ENCODE measurements around the gene RHOJ.
"Not testable (repeated sequence)": the region's sequence is repeated elsewhere in the genome, so short reads cannot be mapped to it uniquely, and the experiment has no call there.

The RHOJ gene

DNA sequence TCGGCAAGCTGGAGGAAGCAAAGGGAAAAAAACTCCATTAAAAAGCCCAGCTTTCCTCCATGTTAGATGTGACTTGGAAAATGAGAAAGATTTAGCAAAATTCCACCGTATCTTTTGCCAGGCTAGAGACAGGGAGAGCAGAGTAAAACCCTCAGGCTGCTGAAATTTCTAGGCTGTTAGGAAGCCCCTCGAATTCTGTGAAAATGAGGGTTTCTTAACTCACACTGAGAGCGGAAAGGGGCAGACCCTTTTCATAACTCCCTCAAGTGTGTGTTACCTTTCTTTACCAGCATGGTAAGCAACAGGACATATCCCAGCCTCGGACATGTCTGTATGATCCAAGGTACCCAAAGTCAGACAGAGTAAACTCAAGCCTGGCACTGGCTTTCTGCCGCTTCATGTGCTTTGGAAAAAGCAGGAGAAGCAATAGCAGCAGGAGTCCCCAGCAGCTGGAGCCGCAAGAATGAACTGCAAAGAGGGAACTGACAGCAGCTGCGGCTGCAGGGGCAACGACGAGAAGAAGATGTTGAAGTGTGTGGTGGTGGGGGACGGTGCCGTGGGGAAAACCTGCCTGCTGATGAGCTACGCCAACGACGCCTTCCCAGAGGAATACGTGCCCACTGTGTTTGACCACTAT lies at the start of gene RHOJ:
TSS of gene RHOJ (plus strand) at position 37 of the 637 bp plus-strand sequence. CDS start at position 464, 427 bp downstream.
- DNase-seq, result peak in 41 of 58 donors; percentile 3 to 50 (median 19)

DNA sequence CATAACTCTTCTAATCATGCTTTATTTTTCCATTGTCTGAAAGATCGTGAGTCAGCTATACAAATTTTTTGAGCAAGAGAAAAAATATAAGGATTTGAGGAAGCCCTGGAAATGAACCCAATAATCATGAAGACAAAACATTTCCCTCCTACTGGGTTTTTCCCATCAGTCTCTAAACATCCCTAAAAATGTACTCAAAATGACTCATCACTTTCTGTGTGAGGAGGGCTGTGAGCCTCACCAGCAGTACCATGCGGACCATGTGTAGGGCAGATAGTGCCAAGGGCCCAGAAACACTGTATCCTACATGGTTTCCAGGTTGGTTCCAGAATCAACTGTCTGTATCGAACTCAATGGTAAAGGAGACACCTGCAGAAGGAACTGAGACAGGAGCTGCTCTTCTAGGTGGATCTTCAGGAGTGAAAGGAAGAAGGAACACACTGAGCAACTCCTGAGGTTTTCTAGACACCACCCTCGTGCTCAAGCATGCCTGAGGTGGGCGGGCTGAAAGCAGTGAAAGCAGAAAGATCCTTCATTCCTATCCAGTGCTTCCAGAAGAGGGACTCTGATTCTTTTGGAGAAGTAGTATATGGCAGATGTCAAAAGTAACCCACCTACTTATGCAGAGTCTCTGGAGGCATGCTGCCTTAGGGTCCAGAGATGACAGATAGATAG lies 48.6 kb upstream of the RHOJ start:
- no peak for DNase-seq

DNA sequence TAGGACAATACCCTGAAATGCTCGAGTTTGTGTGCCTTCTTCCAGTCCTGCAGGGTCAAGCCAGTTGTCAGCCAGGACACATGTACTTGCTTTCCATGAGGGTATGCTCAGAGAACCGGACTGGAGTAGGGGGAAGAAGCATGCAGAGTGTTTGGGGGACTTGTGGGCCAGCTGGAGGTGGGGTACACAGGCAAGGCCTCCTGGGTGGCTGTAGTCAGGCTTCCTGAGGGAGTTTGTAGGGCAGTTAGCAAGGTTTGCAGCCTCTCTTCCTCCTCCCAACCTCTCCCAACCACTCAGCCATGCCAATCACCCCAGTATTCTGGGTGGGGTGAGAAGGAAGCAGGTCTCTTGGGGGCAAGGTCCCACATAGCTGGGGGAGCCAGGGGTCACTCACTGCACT lies 47.0 kb upstream of the RHOJ start:
- no peak for DNase-seq

DNA sequence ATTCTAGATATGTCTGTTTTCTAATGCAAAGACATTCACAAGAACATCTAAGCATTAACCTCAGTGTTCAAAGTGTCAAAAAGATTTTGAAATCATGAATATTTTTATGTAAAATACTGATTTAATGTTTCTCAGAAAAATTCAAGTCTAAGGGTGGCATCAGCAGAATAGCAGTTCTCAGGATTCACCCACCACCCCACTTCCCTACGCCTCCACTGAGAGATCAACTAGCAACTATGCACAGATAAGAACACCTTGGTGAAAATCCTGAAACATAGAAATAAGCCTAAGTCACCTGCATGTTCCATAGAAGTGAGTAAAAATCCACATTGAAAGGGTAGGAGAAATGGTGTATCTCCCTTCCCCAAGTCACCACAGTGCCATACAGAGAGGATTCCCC lies 40.9 kb upstream of the RHOJ start:
- peak in 1 of 58 donors; percentile 1 for DNase-seq

DNA sequence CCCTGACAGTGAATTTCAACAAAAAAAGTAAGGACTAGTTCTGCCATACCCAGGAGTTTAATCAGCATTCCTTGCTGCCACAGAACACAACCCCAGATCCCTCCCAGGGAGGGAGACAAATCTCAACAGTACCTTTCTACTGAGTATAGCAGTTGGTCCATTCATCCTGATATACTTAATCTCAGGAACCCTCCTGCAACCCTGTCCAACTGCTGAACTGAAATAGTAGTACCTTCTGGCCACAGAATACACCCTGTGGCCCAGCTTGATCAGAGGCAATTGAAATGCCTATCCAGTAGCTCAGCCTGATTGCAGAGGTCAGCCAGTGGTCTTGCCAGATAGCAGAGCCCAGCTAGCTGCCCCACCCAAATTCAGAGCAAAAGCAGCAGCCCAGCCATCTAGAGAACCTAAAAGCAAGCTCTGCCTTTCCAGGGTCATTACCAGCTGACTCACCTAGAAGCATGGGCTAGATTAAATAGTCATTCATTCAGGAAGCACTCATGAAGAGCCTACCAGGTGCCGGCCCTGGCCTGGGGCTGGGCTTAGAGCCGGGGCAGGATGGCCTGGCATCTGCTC lies 40.0 kb upstream of the RHOJ start:
- DNase-seq, result no peak

DNA sequence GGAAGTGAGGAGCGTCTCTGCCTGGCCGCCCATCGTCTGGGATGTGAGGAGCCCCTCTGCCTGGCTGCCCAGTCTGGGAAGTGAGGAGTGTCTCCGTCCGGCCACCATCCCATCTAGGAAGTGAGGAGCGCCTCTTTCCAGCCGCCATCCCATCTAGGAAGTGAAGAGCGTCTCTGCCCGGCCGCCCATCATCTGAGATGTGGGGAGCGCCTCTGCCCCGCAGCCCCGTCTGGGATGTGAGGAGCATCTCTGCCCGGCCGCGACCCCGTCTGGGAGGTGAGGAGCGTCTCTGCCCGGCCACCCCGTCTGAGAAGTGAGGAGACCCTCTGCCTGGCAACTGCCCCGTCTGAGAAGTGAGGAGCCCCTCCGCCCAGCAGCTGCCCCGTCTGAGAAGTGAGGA lies 39.0 kb upstream of the RHOJ start:
- not testable (repeated sequence) for DNase-seq

DNA sequence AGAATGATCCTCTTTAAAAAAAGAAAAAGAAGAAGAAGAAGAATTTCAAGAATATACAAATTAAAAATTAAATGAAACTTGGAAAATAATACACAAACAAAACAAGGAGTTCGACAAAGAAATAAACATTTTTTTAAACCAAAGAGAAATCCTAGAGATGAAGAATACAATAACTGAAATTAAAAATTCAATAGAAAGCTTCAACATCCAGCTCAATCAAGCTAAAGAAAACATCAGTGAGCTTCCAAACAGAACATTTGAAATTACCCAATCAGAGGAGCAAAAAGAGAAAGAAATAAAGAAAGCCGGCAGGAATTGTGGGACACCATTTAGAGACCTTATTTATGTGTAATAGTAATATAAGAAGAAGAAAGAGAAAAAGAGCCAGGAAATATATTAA lies 37.2 kb upstream of the RHOJ start:
- DNase-seq, result no peak

DNA sequence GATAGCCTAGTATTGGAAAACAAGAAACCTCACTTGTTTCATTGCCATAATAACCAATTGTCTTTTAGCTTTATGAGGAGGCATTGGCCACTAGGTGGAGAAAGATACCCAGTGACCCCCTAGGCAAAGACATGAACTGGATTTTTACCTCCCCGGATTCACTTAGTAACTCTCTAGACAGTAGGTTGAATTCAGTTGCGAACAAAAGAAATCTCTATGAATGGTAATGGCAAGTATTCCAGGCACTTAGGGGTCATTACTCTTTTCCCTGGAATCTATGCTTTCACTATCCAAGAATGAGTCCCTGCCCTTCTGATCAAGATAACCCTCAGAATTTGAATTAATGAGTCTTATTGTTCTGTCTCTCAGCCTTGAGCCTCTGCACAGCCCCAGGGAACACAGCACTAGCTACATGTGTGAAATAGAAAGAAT lies 29.5 kb upstream of the RHOJ start:
- peak in 2 of 58 donors; percentile 1 for DNase-seq

DNA sequence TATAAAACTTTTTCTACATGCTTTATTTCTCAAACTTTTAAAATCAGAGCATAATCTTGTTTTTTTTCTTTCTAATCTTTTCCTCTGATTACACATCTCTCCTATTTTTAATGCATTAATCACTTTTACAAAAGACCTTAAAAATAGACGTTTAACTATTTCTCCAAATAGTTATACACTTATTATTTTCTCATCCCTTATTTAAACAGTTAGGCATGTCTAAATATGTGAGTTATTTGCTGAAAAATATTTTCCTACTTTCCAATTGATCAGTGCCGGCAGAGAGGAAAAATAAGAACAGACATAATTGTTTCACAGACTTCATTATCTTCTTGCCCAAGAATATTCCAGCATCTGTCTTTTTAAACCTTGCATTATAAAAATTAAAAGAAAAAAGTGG lies 28.7 kb upstream of the RHOJ start:
- no peak for DNase-seq

DNA sequence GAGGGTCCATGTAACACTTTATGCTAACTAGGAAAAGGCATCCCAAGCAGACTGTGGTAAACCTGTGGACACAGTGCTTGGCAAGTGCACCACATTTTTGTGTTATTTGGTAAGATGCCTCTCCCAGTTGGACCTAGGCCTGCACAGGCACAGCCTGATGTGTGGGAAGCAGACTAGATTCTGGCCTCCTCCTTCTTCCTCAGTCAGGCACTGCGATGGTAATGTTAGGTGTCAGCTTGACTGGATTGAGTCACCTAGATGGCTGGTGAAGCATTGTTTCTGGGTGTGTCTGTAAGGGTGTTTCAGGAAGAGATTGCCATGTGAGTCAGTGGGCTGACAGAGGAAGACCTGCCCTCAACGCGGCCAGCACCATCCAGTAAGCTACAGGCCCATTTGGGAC lies 25.3 kb upstream of the RHOJ start:
- DNase-seq, result peak in 5 of 58 donors; percentile 4 to 46 (median 8)

DNA sequence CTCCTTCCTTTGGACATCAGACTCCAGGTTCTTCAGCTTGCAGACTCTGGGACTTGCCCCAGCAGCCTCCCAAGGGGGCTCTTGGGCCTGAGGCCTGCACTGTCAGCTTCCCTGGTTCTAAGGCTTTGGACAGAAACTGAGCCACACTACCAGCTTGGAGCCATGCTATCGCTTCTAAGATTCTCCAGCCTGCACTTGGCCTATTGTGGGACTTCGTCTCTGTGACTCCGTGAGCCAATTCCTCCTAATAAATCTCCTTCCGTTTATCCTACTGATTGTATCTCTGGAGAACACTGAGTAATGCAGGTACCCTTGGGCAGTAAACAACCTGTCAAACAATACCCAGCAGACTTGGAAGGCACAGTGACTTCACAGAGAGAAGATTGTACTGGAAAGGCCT lies 24.9 kb upstream of the RHOJ start:
- DNase-seq, result no peak

DNA sequence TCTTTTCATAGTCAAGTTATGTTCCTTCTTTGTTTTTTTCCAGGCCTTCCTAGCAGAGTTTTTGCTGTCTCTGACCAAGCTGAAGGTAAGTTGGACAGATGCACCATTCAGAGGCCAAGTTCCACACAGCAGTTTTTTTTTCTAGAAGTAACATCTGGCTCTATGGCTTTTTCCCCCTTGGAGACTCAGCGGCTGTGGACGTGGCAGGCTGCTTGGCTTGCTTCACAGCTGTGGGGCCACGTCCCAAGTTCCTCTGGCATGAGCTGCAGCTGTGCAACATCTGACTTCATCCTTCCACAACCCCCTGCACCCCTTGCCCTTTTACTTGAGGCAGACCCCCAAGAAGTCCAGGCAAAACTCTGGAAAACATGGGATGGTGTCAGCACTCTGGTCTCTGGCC lies 24.2 kb upstream of the RHOJ start:
- no peak for DNase-seq

DNA sequence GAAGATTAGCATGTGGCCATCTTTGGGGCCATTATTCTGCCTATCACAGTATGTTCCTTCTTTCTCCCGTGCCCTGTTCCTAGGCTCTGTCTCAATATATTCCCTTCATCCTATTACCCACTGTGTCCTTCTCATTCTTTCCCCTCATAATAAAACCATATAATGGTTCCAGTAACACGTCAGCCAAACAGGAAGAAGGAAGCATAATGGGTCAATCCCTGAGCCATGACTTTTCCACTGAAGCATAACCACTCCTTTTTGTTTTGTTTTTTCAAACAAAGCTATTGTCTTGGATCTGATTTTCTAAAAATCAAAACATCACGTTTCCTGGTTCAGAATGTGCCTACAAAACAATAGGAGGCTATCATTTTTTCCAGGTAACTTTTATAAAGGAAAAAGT lies 21.3 kb upstream of the RHOJ start:
- DNase-seq, result no peak

DNA sequence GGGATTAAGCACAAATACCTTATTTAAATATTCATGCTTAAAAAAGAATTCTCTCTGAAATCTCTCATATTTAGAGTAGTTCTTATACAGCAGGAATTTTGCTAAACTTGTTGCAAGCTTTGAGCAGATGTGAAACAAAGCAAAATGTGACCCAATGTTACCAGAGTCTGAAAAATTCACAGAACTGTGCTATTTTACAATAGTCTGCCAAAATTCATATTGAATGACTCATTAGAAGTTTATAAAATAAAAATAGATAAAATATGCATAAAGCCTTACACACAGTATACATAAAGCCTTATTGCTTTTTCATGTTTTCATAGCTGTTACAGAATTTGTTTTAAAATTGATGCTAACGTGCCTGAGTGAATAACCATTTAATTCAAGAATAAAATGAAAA lies 17.8 kb upstream of the RHOJ start:
- DNase-seq, result no peak

DNA sequence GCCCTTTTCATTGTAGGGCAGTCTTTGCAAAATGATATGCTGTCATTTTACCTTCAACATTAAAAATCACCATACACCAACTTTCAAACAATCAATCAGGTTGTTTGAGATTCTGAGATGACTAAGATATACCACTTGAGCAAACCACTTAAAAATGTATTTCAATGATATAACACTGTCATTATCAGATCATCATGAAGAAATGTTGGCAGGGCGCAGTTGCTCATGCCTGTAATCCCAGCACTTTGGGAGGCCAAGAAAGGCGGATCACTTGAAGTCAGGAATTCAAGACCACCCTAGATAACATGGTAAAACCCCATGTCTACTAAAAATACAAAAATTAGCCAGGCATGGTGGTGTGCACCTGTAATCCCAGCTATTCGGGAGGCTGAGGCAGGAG lies 13.0 kb upstream of the RHOJ start:
- DNase-seq, result no peak

DNA sequence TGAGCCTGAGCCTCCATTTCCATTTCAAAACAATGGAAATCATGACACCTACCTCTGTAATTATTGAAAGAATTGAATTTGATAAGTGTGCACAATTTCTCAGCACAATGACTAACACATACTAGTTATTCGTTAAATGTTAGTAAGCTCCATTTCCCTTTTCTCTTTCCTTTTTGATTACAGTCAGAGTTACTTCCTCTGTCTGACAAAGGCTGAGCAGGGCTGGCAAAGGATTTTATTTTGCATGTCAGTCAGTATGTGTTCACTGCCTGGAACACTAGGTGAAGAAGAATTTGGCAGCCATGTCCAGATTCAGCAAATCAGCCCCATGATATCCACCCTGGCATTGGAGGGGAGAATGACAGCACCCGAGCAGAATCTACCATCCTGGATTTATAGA lies 12.2 kb upstream of the RHOJ start:
- no peak for DNase-seq

DNA sequence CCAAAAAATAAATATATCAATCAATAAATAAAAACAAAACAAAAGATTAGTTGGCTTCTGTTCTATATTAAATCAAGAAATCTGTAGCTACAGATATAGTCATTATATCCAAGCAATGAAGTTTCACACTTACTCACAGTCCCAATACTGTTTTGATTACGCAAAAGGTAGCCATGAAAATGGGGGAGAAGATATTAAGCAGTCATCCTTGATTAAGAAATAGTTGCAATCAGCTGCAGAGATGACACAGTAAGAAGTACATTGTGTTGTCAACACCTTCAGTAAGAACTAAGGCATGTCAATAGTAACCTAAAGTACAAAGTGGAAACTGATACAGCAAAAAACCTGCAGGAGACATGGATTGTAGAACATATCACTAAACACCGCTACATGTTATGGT lies 11.0 kb upstream of the RHOJ start:
- DNase-seq, result no peak

DNA sequence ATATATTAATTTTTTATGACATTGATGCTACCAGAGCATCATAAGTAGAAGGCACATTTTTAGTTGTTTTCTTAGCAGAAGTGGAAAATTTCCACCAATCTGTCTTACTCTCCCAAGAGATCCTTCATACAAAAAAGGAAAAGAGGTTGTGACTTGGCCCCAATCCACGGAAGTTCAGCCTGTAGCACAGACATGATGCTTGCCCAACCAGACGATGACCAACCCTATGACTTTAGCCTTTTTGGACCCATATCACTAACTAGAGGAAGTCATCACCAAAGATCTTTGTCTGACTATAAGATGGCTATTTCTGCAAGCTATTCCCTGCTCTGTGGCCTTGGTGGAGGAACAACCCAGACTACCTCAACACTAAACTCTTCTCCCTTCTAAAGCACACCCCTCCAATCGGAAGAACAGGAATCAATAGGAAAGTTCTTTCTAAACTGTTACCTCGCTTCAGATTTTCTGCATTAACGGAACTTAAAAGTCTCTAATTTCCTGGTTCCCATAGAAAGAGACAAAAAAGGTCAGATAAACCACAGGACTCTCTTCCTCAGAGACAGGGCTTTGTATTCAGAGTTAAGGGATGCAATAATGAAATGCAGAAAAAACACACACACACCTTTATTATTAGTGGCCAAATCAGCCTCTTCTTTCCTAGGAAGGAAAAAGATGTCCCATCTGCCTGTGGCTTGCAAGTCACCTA lies 4.1 kb upstream of the RHOJ start:
- no peak for DNase-seq

DNA sequence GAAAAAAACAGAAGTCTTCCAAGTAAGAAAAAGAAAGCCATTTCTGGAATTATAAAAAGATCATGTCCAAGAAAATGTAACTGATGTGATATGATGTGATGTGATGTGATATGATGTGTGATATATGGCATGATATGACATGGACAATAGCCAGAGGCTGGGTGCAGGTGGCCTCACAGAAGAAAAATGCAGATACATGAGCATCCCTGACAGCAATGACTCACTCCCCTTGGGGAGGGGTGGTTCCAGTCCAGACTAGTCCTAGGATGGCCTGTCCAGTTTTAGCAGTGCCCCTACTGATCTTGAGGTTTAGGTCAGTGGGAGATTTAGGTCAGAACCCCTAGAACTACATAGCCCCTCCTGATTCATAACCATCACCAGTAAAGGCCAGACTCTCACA lies 3.5 kb upstream of the RHOJ start:
- no peak for DNase-seq

DNA sequence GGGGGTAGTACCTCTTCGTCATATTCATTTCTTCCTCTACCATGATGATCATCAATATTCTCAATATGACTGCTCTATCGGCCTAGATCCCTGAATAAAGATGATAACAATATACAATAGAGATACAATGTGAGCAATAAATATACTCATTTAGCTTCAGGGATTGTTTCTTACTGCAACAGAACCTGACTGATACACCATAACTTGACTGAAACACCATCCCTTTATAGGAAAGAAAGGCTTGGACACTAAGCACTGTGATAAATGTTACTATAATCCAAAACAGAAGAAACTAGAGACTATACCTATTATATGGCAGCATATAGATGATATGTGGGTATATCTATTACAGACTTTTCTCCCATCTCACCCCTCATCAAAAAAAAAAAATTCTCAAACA lies 1.2 kb upstream of the RHOJ start:
- no peak for DNase-seq

DNA sequence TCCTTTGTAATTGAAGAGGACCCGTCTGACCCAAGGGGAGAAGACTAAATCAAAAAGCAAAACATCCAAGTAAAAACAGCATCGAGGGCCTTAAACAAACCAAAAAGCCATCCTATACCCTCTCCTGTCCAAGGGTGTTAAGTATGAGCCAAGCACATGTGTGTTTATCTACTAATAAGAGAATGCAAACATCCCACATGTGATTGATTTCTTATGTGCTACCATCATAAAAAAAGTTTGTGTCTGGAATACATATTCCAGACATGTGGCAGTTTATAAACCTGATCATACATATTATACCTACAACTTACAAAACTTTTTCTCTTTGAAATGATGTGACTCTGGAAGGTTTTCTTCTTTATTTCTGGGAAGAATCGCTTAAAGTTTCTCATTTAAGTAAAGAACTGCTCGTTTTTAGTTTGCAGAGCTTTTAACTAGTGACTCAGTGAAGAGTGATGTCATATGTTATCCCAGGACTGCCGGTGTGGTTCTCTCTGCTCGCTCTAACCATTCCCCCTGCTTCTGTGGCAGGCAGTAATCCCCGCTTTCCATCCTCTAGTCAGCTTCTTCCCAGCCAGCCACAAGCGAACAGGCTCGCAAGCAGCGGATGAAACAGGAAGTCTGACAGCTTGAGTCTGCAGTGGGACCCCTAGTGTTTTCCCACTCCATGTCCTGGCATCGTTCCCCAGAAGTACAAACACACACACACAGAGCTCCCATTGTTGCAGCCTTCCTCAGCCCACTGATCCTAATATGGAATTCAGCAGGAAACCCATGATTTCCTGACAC lies 431 bp upstream of the RHOJ start:
- peak in 56 of 58 donors; percentile 14 to 87 (median 62) for DNase-seq
